Measurements from ENCODE around the gene TMEM106B.

DNA sequence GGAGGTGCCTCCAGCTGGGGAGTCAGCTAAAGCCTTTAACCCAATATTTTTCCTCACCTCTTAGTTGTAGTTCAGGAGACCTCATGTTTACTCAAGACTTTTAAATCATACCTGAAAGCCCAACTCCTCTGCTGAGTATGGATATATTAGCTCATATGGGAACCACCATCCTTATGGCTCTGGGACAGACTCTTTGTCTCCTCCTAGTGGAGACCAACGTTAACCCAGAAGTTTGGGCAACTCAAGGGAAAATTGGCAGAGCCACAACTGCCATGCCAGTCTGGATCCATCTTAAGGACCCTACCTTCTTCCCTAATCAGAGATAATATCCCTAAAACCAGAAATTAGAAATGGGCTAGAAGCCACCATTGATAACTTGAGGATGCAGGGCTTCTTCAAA lies 80.8 kb downstream of the TMEM106B start:
- no peak for TF ChIP-seq EP300 (IDR thresholded peaks at IDR 0.05; ENCODE audit: low read depth)
- TF ChIP-seq, protein P1, sequence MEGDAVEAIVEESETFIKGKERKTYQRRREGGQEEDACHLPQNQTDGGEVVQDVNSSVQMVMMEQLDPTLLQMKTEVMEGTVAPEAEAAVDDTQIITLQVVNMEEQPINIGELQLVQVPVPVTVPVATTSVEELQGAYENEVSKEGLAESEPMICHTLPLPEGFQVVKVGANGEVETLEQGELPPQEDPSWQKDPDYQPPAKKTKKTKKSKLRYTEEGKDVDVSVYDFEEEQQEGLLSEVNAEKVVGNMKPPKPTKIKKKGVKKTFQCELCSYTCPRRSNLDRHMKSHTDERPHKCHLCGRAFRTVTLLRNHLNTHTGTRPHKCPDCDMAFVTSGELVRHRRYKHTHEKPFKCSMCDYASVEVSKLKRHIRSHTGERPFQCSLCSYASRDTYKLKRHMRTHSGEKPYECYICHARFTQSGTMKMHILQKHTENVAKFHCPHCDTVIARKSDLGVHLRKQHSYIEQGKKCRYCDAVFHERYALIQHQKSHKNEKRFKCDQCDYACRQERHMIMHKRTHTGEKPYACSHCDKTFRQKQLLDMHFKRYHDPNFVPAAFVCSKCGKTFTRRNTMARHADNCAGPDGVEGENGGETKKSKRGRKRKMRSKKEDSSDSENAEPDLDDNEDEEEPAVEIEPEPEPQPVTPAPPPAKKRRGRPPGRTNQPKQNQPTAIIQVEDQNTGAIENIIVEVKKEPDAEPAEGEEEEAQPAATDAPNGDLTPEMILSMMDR (IDR thresholded peaks at IDR 0.05), result peak in 1 of 5 experiments; percentile 13
- no peak for TF ChIP-seq POLR2A (IDR thresholded peaks at IDR 0.05)
